ENCODE data around the gene FOXR1. TPM values are rescaled to one million over a fixed set of nuclear protein-coding genes. Genes with fewer than 3 reads are reported as not detected.
"Not testable (repeated sequence)": the region's sequence is repeated elsewhere in the genome, so short reads cannot be mapped to it uniquely, and the experiment has no call there.

FOXR1 gene
- total and polyA plus RNA-seq, 7 donors: not detected

GRCh38 chr11:118979434-118979833 lies 7.9 kb downstream of the FOXR1 start:
- Histone ChIP-seq H3K4me3 (no peak overlapping the region), H3K4me1 (no peaks in the 10 kb centered on the region), H3K36me3 (ENCODE audit: insufficient read depth in 1 of 2, low read depth in 1 of 2) (no peaks in the 10 kb centered on the region), H3K27ac (no peak overlapping the region), H3K9me3 (no peaks in the 10 kb centered on the region), H3K27me3 (ENCODE audit: insufficient read depth in 3 of 3, low read length in 2 of 3) (no peaks in the 10 kb centered on the region)
- TF ChIP-seq CTCF (IDR thresholded peaks at IDR 0.05): no peak
- 47 to 56% (median 56%) methylated on average over 9 of the region's 9 CpGs for WGBS, 3 donors
- DNase-seq (no peak), ATAC-seq (no peak)
- intact Hi-C loops (cut with DNase I): no loop called here

GRCh38 chr11:118980191-118980881 lies 8.8 kb downstream of the FOXR1 start:
- no peak for TF ChIP-seq CTCF (IDR thresholded peaks at IDR 0.05)
- Histone ChIP-seq H3K27ac (no peak overlapping the region), H3K4me1 (no peaks in the 10 kb centered on the region), H3K4me3 (peak overlapping the region; percentile 18), H3K27me3 (ENCODE audit: insufficient read depth in 3 of 3, low read length in 2 of 3) (no peaks in the 10 kb centered on the region), H3K9me3 (no peaks in the 10 kb centered on the region), H3K36me3 (ENCODE audit: insufficient read depth in 1 of 2, low read depth in 1 of 2) (no peaks in the 10 kb centered on the region)
- peak; percentile 49 to 72 for DNase-seq
- WGBS, 3 donors: 35 to 41% (median 39%) methylated on average over 21 of the region's 21 CpGs
- no peak for ATAC-seq
- intact Hi-C loops (cut with DNase I): no loop called here

- peak overlapping the region; percentile 58 for H3K27ac ChIP-seq
- H3K4me1 ChIP-seq; H3K4me3 ChIP-seq; H3K36me3 ChIP-seq (ENCODE audit: insufficient read depth in 1 of 2, low read depth in 1 of 2); H3K9me3 ChIP-seq; intact Hi-C loops (cut with DNase I); H3K27me3 ChIP-seq (ENCODE audit: insufficient read depth in 3 of 3, low read length in 2 of 3): not testable (repeated sequence)
- 24 to 45% (median 25%) methylated on average over 8 of the region's 8 CpGs for WGBS, 3 donors
- ATAC-seq: peak in 3 of 4 donors; percentile 67 to 90 (median 80)
- DNase-seq: peak in 1 of 2 donors; percentile 77
These were observed 12.8 kb downstream of the FOXR1 start for GRCh38 chr11:118984337-118984736.

- no peaks in the 10 kb centered on the region for H3K27me3 ChIP-seq (ENCODE audit: insufficient read depth in 3 of 3, low read length in 2 of 3)
- no peaks in the 10 kb centered on the region for H3K36me3 ChIP-seq (ENCODE audit: insufficient read depth in 1 of 2, low read depth in 1 of 2)
- 66 to 74% (median 74%) methylated on average over 2 of the region's 2 CpGs for WGBS, 3 donors
- DNase-seq (no peak), ATAC-seq (peak; percentile 26 to 34 (median 32))
- no peaks in the 10 kb centered on the region for H3K9me3 ChIP-seq
- TF ChIP-seq CTCF (IDR thresholded peaks at IDR 0.05): no peak
- peak overlapping the region; percentile 58 for H3K27ac ChIP-seq
- no peak overlapping the region for H3K4me3 ChIP-seq
- intact Hi-C loops (cut with DNase I): no loop called here
- H3K4me1 ChIP-seq: no peaks in the 10 kb centered on the region
These were observed 13.3 kb downstream of the FOXR1 start for GRCh38 chr11:118984825-118985224.

GRCh38 chr11:118988280-118988679 lies 16.7 kb downstream of the FOXR1 start:
- ATAC-seq (no peak), DNase-seq (no peak)
- H3K4me3 ChIP-seq: no peak overlapping the region
- H3K9me3 ChIP-seq: no peaks in the 10 kb centered on the region
- H3K4me1 ChIP-seq: no peaks in the 10 kb centered on the region
- WGBS, 3 donors: 93 to 99% (median 96%) methylated on average over 5 of the region's 5 CpGs
- no peak overlapping the region for H3K27ac ChIP-seq
- no peaks in the 10 kb centered on the region for H3K27me3 ChIP-seq (ENCODE audit: insufficient read depth in 3 of 3, low read length in 2 of 3)
- H3K36me3 ChIP-seq (ENCODE audit: insufficient read depth in 1 of 2, low read depth in 1 of 2): no peaks in the 10 kb centered on the region
- intact Hi-C loops (cut with DNase I): no loop called here
- TF ChIP-seq CTCF (IDR thresholded peaks at IDR 0.05): no peak

- H3K27ac ChIP-seq; H3K4me1 ChIP-seq; intact Hi-C loops (cut with DNase I); DNase-seq; H3K9me3 ChIP-seq; ATAC-seq; H3K36me3 ChIP-seq (ENCODE audit: insufficient read depth in 1 of 2, low read depth in 1 of 2); H3K27me3 ChIP-seq (ENCODE audit: insufficient read depth in 3 of 3, low read length in 2 of 3); H3K4me3 ChIP-seq: not testable (repeated sequence)
- 94 to 95% (median 95%) methylated on average over 25 to 44 of the region's 44 CpGs for WGBS, 3 donors
These were observed 20.0 kb downstream of the FOXR1 start for GRCh38 chr11:118991486-118992038.

All from psoas muscle (tissue), 8 donors.